GM19397 (cell line): ENCODE results near the gene PPP1CB.
"Not testable (repeated sequence)": the region's sequence is repeated elsewhere in the genome, so short reads cannot be mapped to it uniquely, and the experiment has no call there.

ENCODE experiments used
- ATAC-seq: cut with Tn5 transposase; IDR thresholded peaks from one replicate; pipeline ENCODE4 v1.9.1; 2021; ENCODE audit warnings: mild to moderate bottlenecking, moderate library complexity; ENCODE audit not compliant: unreplicated experiment

PPP1CB gene

DNA sequence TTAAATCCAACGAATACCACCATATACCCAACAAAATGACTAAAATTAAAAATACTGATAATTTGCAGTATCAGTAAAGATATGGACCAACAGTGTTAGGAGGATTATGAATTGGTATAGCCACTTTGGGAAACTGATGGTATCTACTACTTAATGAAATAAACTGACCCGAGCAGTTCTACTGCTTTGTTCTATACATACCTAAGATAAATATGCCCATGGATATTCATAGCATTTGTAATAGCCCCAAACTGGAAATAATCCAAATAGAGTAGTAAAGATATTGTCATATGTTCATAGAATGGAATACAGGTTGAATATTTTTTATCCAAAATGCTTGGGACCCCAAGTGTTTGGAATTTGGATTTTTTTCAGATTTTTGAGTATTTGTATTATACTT, 20.7 kb downstream of the PPP1CB start:
- ATAC-seq: no peak

- ATAC-seq: no peak
Measured at GRCh38 chr2:28776471-28776870, 24.8 kb downstream of the PPP1CB start.

DNA sequence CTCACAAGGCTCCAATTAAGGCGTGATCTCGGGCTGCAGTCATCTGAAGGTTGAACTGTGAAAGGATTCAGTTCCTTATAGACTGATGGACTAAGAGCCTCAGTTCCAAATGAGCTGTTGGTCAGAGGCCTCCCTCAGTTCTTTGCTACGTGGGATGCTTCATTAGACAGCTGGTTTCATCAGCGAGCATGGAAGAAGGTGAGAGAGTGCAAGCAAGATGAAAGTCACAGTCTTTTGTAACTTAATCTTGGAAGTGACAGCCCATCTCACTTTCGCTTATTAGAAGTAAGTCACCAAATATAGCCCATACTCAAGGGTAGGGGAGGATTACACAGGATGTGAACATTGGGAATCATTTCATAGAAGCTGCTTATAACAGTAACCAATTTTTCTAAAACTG, 26.8 kb downstream of the PPP1CB start:
- ATAC-seq: no peak

GRCh38 chr2:28779001-28779400, 27.4 kb downstream of the PPP1CB start:
- no peak for ATAC-seq

GRCh38 chr2:28780496-28780895, 28.9 kb downstream of the PPP1CB start:
- no peak for ATAC-seq

GRCh38 chr2:28782423-28782822, 30.8 kb downstream of the PPP1CB start:
- ATAC-seq: no peak

- not testable (repeated sequence) for ATAC-seq
Measured at GRCh38 chr2:28784570-28784969, 32.9 kb downstream of the PPP1CB start.

- no peak for ATAC-seq
Measured at GRCh38 chr2:28796620-28797019, 45.0 kb downstream of the PPP1CB start.

DNA sequence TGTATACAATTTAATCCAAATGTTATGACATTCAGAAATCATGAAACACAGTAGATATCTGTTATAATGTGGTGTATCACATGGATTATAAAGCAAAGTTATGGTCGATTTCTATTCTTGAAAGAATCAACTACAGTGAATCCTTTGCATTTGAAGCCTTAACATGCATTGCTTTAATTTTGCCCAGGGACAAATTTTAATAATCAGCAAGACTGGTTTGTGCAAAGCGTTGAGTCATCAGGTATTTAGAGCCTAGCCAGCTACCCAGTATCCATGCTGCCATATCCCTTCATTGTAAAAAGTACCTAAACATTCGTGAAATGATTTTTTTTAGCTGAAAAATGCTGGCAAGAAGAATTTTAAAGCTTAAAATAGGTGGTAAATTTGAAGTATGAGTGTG, 50.1 kb downstream of the PPP1CB start:
- ATAC-seq: no peak

GRCh38 chr2:28802975-28803429, 51.4 kb downstream of the PPP1CB start:
- ATAC-seq: no peak

DNA sequence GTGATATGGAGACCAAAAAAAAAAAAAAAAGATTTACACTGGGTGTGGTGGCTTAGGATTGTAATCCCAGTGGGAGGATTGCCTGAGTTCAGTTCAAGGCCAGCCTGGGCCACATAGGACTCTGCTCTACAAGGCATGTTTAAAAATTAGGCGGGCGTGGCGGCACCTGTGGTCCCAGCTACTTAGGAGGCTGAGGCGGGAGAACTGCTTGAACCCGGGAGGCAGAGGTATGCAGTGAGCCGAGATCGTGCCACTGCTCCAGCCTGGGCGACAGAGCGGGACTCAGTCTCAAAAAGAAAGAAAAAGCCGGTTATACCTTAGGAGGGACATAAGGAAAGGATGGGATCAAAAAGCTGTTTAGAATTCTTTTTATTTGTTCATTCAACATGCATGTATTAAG, 58.3 kb downstream of the PPP1CB start:
- ATAC-seq: no peak

- ATAC-seq: peak; percentile 85
Measured at GRCh38 chr2:28810384-28811285, 59.0 kb downstream of the PPP1CB start, which contains the start of gene SPDYA. Gene SPDYA, plus strand, starts transcription at chr2:28810834. Its CDS starts 5,181 bp downstream, at chr2:28816015.

GRCh38 chr2:28818053-28818452, 66.4 kb downstream of the PPP1CB start:
- no peak for ATAC-seq

GRCh38 chr2:28821295-28821958, 69.8 kb downstream of the PPP1CB start:
- ATAC-seq: no peak

GRCh38 chr2:28822036-28822435, 70.4 kb downstream of the PPP1CB start:
- no peak for ATAC-seq

GRCh38 chr2:28824207-28824606, 72.6 kb downstream of the PPP1CB start:
- ATAC-seq: no peak

DNA sequence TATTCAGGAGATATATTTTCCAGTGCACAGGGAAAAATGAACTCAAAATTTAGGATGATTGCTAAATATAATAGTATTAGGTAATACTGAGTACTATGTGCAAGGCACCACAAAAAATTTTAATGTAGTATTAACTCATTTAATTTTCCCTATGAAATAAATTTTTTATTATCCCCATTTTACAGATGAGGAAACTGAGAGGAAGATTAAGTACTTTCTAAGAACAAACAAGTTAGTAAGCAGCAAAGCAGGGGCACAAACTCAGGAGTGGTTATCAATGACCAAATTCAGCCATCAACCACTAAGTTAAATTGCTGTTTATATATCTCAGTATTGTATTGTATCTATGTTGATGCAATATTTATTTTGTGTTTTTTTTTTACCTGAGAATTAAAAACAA, 73.2 kb downstream of the PPP1CB start:
- no peak for ATAC-seq

DNA sequence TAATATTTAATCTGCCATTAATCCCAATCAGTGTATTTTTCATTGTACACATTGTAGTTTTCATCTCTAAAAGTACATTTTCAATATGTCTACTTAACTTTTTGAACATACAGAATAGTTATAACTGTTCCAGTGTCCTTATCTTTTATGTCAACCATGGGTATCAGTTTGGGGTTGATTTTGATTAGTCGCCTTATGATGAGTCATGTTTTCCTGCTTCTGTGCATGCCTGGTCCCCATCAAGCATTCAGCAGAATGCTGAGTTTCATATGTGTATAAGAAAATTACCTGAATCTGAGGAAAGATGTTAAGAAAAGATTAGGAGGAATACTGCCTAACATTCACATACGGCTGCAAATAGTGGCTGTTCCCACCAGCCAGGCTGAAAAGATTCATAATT, 76.8 kb downstream of the PPP1CB start:
- no peak for ATAC-seq

GRCh38 chr2:28833740-28834470, 82.3 kb downstream of the PPP1CB start:
- no peak for ATAC-seq

- no peak for ATAC-seq
Measured at GRCh38 chr2:28835781-28836180, 84.2 kb downstream of the PPP1CB start.

- no peak for ATAC-seq
Measured at GRCh38 chr2:28838971-28839370, 87.3 kb downstream of the PPP1CB start.
